ENCODE measurements around the gene SEC22A. TPM values are rescaled to one million over a fixed set of nuclear protein-coding genes. Genes with fewer than 3 reads are reported as not detected.

SEC22A gene
- total RNA-seq, 1 donor from 2014 or later: 18.5 TPM

GRCh38 chr3:123311201-123311600 lies 109.5 kb downstream of the SEC22A start:
- H3K9me3 Mint-ChIP-seq: no peaks in the 10 kb centered on the region
- no peak overlapping the region for H3K27ac Mint-ChIP-seq
- no peak overlapping the region for H3K4me3 Mint-ChIP-seq
- peaks cover 14% of the 10 kb centered on the region for H3K27me3 Mint-ChIP-seq (ENCODE audit: insufficient read depth)
- intact Hi-C loops (cut with micrococcal nuclease): no loop called here
- no peaks in the 10 kb centered on the region for H3K36me3 Mint-ChIP-seq (ENCODE audit: low read depth)
- DNase-seq (ENCODE audit: low spot score): no peak
- no peaks in the 10 kb centered on the region for H3K4me1 Mint-ChIP-seq (ENCODE audit: low read depth)

GRCh38 chr3:123312331-123313265 lies 110.9 kb downstream of the SEC22A start:
- H3K4me3 Mint-ChIP-seq: no peak overlapping the region
- H3K9me3 Mint-ChIP-seq: no peaks in the 10 kb centered on the region
- H3K4me1 Mint-ChIP-seq (ENCODE audit: low read depth): no peaks in the 10 kb centered on the region
- no peak for DNase-seq (ENCODE audit: low spot score)
- peaks cover 14% of the 10 kb centered on the region for H3K27me3 Mint-ChIP-seq (ENCODE audit: insufficient read depth)
- no peak overlapping the region for H3K27ac Mint-ChIP-seq
- intact Hi-C loops (cut with micrococcal nuclease): no loop called here
- H3K36me3 Mint-ChIP-seq (ENCODE audit: low read depth): no peaks in the 10 kb centered on the region

- Mint-ChIP-seq H3K27ac (no peak overlapping the region), H3K9me3 (no peaks in the 10 kb centered on the region), H3K4me3 (no peak overlapping the region), H3K36me3 (ENCODE audit: low read depth) (no peaks in the 10 kb centered on the region), H3K27me3 (ENCODE audit: insufficient read depth) (peaks cover 16% of the 10 kb centered on the region), H3K4me1 (ENCODE audit: low read depth) (no peaks in the 10 kb centered on the region)
- intact Hi-C loops (cut with micrococcal nuclease): no loop called here
- DNase-seq (ENCODE audit: low spot score): no peak
Observed at GRCh38 chr3:123313889-123314288, 112.1 kb downstream of the SEC22A start.

- intact Hi-C loops (cut with micrococcal nuclease): no loop called here
- no peak overlapping the region for H3K4me3 Mint-ChIP-seq
Observed at GRCh38 chr3:123314359-123315270, 112.9 kb downstream of the SEC22A start.

GRCh38 chr3:123315271-123315595 lies 113.5 kb downstream of the SEC22A start:
- Mint-ChIP-seq H3K4me1 (ENCODE audit: low read depth) (no peaks in the 10 kb centered on the region), H3K9me3 (no peaks in the 10 kb centered on the region), H3K36me3 (ENCODE audit: low read depth) (no peaks in the 10 kb centered on the region), H3K4me3 (no peak overlapping the region), H3K27ac (no peak overlapping the region), H3K27me3 (ENCODE audit: insufficient read depth) (peaks cover 16% of the 10 kb centered on the region)
- intact Hi-C loops (cut with micrococcal nuclease): no loop called here
- DNase-seq (ENCODE audit: low spot score): no peak

More at GRCh38 chr3:123314359-123315270, 112.9 kb downstream of the SEC22A start:
- DNase-seq (ENCODE audit: low spot score): no peak
- Mint-ChIP-seq H3K4me1 (ENCODE audit: low read depth) (no peaks in the 10 kb centered on the region), H3K9me3 (no peaks in the 10 kb centered on the region), H3K27me3 (ENCODE audit: insufficient read depth) (peaks cover 16% of the 10 kb centered on the region), H3K27ac (no peak overlapping the region), H3K36me3 (ENCODE audit: low read depth) (no peaks in the 10 kb centered on the region)

GRCh38 chr3:123317716-123318115 lies 116.0 kb downstream of the SEC22A start:
- DNase-seq (ENCODE audit: low spot score): no peak
- Mint-ChIP-seq H3K27ac (no peak overlapping the region), H3K36me3 (ENCODE audit: low read depth) (no peaks in the 10 kb centered on the region), H3K4me1 (ENCODE audit: low read depth) (no peaks in the 10 kb centered on the region), H3K4me3 (no peak overlapping the region), H3K9me3 (no peaks in the 10 kb centered on the region), H3K27me3 (ENCODE audit: insufficient read depth) (peaks cover 14% of the 10 kb centered on the region)
- intact Hi-C loops (cut with micrococcal nuclease): no loop called here

- Mint-ChIP-seq H3K4me3 (no peak overlapping the region), H3K27me3 (ENCODE audit: insufficient read depth) (peaks cover 14% of the 10 kb centered on the region), H3K4me1 (ENCODE audit: low read depth) (no peaks in the 10 kb centered on the region), H3K9me3 (no peaks in the 10 kb centered on the region), H3K36me3 (ENCODE audit: low read depth) (no peaks in the 10 kb centered on the region), H3K27ac (no peak overlapping the region)
- DNase-seq (ENCODE audit: low spot score): no peak
- intact Hi-C loops (cut with micrococcal nuclease): no loop called here
Observed at GRCh38 chr3:123318374-123318773, 116.6 kb downstream of the SEC22A start.

GRCh38 chr3:123319760-123320159 lies 118.0 kb downstream of the SEC22A start:
- intact Hi-C loops (cut with micrococcal nuclease): no loop called here
- DNase-seq (ENCODE audit: low spot score): no peak
- Mint-ChIP-seq H3K4me1 (ENCODE audit: low read depth) (no peaks in the 10 kb centered on the region), H3K27ac (no peak overlapping the region), H3K4me3 (no peak overlapping the region), H3K36me3 (ENCODE audit: low read depth) (no peaks in the 10 kb centered on the region), H3K9me3 (no peaks in the 10 kb centered on the region), H3K27me3 (ENCODE audit: insufficient read depth) (peaks cover 14% of the 10 kb centered on the region)

GRCh38 chr3:123320221-123320620 lies 118.5 kb downstream of the SEC22A start:
- DNase-seq (ENCODE audit: low spot score): no peak
- Mint-ChIP-seq H3K36me3 (ENCODE audit: low read depth) (no peaks in the 10 kb centered on the region), H3K4me1 (ENCODE audit: low read depth) (no peaks in the 10 kb centered on the region), H3K9me3 (no peaks in the 10 kb centered on the region), H3K27me3 (ENCODE audit: insufficient read depth) (peaks cover 11% of the 10 kb centered on the region), H3K27ac (no peak overlapping the region), H3K4me3 (no peak overlapping the region)
- intact Hi-C loops (cut with micrococcal nuclease): no loop called here

GRCh38 chr3:123321806-123322205 lies 120.1 kb downstream of the SEC22A start:
- intact Hi-C loops (cut with micrococcal nuclease): no loop called here
- Mint-ChIP-seq H3K36me3 (ENCODE audit: low read depth) (no peaks in the 10 kb centered on the region), H3K4me1 (ENCODE audit: low read depth) (no peaks in the 10 kb centered on the region), H3K27me3 (ENCODE audit: insufficient read depth) (peaks cover 5% of the 10 kb centered on the region), H3K4me3 (no peak overlapping the region), H3K9me3 (no peaks in the 10 kb centered on the region), H3K27ac (no peak overlapping the region)
- DNase-seq (ENCODE audit: low spot score): no peak

- no peak for DNase-seq (ENCODE audit: low spot score)
- Mint-ChIP-seq H3K36me3 (ENCODE audit: low read depth) (no peaks in the 10 kb centered on the region), H3K27me3 (ENCODE audit: insufficient read depth) (peaks cover 7% of the 10 kb centered on the region), H3K4me3 (no peak overlapping the region), H3K9me3 (no peaks in the 10 kb centered on the region), H3K4me1 (ENCODE audit: low read depth) (no peaks in the 10 kb centered on the region), H3K27ac (no peak overlapping the region)
- intact Hi-C loops (cut with micrococcal nuclease): no loop called here
Observed at GRCh38 chr3:123322866-123323265, 121.1 kb downstream of the SEC22A start.
